NT2/D1 (cell line): ENCODE measurements around the gene TOR2A.

Experiments used
- SUZ12 ChIP-seq: IDR thresholded peaks from 2 replicates; pipeline ENCODE4 v1.6.1; 2011; ENCODE audit not compliant: insufficient read length, insufficient read depth; ENCODE audit errors: extremely low read depth
- YY1 ChIP-seq: IDR thresholded peaks from 2 replicates; pipeline ENCODE4 v1.6.1; 2011; ENCODE audit not compliant: insufficient read length, insufficient read depth

DNA sequence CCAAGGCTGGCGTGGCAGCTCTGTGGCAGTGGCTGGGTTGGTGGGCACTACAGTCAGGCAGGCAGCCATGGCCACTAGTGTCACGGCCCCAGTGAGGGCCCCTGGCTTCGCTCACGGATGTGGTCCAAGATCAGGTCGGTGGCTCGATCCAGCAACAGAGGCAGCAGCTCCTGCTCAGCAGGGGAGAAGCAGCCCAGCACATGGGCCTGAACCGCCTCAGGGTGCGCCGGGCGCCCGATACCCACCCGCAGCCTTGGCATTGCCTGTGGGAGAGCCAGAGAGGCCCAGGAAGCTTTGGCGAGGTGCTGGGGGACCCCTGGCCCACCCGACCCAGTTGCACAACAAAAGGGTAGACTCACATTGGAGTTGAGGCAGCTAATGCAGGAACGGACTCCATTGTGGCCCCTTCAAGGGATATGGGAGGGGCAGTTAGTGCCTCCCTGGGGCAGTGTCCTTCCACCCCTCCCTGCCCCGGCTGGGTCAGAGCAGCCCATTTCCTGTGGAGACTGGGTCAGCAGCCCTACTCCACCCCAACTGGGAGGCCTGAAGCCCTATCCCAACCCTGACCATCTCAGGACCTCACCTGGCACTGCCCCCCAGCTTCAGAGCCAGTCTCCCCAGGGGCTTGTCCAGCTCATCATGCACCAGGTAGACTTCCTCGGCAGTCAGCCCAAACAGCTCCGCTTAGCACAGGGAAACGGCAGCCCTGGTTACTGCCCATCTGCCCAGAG is 20.9 kb downstream of the TOR2A start:
- TF ChIP-seq SUZ12 (no peak), YY1 (no peak)
